HG02973 (cell line): Measurements from ENCODE around the gene PPP1R26.
"Not testable (repeated sequence)": the region's sequence is repeated elsewhere in the genome, so short reads cannot be mapped to it uniquely, and the experiment has no call there.

ENCODE experiments used
- ATAC-seq: cut with Tn5 transposase; IDR thresholded peaks from one replicate; pipeline ENCODE4 v1.9.1; 2021; ENCODE audit warnings: moderate library complexity; ENCODE audit not compliant: unreplicated experiment

Gene PPP1R26

DNA sequence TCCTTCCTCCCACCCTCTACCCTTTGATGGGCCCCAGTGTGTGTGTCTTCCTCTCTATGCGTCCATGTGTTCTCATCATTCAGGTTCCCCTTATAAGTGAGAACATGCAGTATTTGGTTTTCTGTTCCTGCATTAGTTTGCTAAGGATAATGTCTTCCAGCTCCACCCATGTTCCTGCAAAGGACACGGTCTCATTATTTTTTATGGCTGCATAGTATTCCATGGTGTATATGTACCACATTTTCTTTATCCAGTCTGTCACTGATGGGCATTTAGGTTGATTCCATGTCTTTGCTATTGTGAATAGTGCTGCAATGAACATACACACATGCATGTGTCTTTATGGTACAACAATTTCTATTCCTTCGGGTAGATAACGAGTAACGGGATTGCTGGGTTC lies 21.1 kb upstream of the PPP1R26 start:
- not testable (repeated sequence) for ATAC-seq

- no peak for ATAC-seq
Observed at GRCh38 chr9:135461936-135462335, 17.6 kb upstream of the PPP1R26 start.

DNA sequence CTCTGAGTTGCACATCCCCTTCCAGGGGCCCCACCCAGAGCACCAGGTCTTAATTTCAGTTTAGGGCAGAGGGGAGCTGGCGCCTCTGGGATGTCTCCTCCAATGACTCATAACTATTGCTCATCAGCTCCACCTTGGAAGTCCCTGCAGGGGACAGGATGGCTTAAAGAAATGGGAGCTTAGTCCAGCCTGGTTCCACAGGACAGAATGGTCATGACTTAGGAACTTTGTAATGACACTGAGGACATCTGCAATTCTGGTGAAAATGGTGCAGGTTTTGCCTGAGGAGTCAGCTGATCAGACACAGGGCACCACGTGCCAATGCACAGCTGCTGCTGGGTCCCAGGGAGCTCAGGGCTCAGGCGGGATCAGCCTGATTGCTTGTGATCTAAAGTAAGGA lies 16.4 kb upstream of the PPP1R26 start:
- ATAC-seq, result no peak

DNA sequence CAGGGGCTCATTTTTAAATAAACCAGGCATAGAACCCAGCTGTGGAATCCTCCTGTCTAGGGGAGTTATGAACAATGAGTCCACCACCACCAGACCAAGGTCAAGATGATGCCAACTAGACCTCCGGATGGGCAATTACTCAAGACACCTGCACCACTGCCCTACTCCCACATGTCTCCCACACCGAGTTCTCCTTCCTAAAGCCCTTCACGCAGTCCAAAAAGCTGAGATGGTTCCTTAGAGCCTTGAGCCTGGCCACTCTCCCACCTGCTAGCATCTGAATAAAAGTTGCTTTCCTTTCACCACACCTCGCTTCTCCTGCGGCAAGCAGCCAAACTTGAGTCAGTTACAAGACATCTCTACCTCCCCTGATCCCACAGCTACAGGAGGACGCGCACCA lies 15.4 kb upstream of the PPP1R26 start:
- ATAC-seq, result no peak

DNA sequence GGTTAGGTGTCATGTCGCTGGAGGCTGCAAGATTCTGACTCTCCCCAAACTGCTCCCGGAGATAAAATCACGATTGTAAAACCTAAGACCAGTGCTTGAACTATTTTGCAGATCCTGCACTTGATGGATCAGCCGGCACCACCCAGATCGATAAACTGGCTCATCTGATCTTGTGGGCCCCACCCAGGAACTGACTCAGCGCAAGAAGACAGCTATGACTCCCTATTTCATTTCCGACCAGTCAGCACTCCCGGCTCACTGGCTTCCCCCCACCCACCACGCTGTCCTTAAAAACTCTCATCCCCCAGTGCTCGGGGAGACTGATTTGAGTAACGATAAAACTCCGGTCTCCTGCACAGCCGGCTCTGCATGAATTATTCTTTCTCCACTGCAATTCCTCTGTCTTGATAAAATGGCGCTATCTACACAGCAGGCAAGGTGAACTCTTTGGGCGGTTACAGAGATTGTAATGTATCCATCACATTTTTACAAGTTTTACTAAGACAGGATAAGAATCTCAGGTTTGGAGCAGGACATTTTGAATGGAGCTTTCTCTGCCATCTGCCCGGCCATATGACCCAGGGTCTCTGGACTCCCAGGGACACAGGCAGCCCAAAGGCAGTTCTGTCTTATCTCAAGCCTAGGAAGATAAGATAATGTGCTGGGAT lies 10.6 kb upstream of the PPP1R26 start:
- no peak for ATAC-seq

- ATAC-seq, result no peak
Observed at GRCh38 chr9:135471791-135472640, 7.6 kb upstream of the PPP1R26 start.

- ATAC-seq, result no peak
Observed at GRCh38 chr9:135473972-135474543, 5.5 kb upstream of the PPP1R26 start.

DNA sequence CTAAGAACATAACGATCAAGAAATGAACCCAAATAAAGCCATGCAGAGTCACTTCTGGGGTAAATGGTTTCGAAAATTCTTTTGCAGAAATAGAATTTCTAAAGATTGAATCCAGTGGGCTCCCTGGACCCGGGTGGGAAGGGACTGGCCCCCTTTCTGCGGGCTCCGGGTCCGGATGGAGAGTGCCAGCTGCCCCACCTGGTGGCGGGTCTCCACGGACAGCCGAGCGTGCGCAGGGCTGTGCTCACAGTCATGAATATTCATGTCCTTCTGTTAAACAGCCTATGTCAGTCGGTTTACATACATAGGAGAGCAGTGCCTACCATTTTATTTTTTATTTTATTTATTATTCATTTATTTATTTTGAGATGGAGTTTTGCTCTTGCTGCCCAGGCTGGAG lies 4.7 kb upstream of the PPP1R26 start:
- ATAC-seq, result no peak

DNA sequence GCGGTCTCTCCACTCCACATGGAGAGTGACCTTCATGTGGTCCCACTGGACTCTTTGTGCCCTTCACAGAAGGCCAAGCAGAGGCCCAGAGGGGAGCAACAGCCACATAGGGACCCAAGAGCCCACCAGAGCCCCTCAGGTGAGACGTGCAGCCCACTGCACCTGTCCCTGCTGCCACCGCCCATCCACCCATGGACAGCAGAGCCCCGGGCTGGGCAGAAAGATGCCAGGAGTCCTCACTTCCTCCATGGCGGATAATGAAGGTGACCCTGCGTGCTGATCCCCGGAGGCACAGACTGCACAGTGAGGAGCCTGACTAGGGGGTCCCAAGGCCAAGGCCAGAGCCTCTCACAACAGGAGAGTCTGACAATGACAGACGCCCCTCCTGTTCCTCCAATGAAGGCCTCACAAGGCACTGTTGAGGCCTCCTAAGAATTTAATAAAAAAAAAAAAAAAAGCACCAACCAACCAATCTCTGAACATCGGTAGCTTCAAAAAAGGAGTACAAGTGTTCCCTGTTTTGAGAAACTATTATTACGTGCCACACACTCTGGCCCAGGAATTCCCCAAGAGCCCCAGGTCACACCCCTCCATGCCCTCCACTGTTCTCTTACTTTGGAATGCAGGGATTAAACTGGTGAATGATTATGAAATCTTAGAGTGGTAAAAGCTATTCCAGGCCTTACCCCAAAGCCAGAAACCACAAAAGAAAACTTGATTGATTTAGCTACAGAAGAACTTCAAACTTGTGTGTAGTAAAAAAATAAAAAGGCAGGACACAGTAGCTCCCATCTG lies 2.8 kb upstream of the PPP1R26 start:
- ATAC-seq, result no peak

- ATAC-seq, result no peak
Observed at GRCh38 chr9:135478191-135478590, 1.4 kb upstream of the PPP1R26 start.

DNA sequence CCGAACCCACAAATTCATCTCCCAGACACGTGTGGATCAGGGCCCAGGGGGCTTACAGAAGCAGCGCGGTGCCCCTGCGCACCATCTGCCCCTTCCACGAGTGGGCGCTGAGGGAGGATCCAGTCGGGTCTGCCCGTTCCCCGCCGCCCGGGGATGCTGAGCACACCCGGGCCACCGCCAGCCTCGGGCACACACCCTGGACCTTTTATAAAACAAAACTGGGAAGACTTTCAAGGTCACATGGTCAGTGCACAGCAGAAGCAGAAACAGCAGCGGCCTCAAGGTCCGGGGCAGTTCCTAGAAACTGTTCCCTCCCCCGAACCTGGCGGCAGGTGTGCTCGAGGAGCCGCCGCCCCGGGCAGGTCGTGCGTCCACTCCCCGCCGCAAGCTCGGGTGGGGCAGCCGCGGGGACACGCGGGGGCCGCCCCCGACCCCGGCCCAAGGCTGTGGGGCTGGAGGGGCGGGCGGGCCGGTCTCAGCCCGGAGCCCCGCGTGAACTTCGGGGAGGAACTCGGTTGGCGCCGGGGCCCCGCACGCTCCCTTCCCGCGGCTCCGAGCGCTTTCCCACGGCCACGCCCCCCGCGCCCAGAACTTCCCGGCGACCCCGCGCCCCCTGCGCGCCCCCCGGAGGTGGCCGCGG lies 633 bp upstream of the PPP1R26 start:
- no peak for ATAC-seq

GRCh38 chr9:135480071-135480939 lies 723 bp downstream of the PPP1R26 start:
- no peak for ATAC-seq

GRCh38 chr9:135480940-135481310 lies 1.3 kb downstream of the PPP1R26 start:
- no peak for ATAC-seq

DNA sequence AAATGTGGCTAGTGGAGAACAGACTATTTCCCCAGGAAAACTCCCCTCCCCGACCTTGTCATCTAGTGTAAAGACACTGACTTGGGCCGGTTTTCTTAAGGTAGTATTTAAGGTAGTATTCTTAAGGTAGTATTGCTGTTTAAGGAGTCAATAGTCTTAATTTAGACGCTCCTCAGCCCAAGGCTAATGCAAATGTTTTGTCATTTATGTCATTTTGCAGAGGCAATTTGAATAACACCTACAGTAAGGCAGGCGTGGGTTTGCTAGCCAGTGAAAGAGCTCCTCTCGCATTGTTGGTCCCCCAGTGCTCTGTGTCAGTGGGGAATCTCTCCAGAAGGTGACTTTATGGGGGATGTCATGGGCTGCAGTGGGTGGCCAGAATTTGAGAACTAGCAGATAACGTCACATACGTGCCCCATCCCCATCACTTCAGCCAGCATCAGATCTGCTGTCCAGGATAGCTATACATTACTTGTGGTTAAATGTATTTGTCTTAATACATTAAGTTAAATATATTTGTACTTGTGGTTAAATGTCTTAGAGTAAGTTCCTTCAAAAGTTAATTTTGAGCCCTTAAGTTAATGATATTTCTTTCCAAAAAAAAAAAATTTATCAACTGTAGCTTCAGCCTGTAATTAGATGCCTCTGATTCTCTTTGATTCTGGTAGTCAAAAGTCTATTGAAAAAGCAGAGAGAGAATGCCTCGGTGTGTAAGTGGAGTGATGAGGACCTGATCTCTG lies 2.6 kb downstream of the PPP1R26 start:
- no peak for ATAC-seq

DNA sequence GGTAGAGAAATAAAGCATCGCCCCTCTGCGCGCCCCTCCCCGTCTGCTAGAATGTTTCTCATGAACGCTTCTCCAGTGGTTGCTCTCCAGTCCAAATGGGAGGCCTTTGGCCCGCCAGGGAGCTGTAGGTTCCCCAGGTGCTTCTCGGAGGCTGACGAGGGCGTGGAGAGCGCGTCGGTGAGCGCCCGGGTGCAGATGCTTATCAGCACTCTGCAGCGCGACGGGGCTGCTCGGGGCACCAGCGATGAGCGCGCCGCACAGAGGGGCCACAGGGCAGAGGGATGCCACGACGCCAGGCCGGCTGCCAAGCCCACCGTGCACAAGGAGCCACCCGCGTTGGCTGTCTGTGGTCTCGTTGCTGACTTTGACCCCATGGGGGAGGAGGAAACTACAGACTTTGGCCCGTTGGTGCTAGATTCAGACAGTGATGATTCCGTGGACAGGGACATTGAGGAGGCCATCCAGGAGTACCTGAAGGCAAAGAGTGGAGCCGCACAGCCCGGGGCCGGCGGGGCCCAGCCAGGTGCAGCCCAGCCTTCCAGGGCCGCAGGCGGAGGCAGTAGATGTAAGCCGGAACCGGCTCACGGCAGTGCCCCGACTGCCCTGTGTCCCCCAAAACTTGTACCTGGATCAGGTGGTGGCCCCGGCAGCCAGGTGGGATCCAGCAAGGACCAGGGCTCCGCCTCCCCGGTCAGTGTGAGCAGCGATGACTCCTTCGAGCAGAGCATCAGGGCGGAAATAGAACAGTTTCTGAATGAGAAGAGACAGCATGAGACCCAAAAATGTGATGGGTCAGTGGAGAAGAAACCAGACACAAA lies 5.1 kb downstream of the PPP1R26 start:
- ATAC-seq, result no peak

DNA sequence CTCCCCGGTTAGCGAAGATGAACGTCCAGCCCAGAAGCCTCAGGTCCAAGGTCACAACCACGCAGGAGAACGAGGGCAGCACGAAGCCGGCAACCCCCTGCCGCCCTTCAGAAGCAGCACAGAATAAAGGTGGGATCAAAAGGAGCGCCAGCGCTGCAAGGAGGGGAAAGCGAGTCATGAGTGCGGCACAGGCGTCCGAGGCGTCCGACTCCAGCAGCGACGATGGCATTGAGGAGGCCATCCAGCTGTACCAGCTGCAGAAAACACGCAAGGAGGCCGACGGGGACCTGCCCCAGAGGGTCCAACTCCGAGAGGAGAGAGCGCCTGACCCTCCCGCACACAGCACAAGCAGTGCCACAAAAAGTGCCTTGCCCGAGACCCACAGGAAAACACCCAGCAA lies 5.8 kb downstream of the PPP1R26 start:
- ATAC-seq, result no peak

GRCh38 chr9:135485832-135486231 lies 6.2 kb downstream of the PPP1R26 start:
- no peak for ATAC-seq

- ATAC-seq, result no peak
Observed at GRCh38 chr9:135486267-135487065, 6.9 kb downstream of the PPP1R26 start.
